ENCODE data around the gene SHD. TPM values are rescaled to one million over a fixed set of nuclear protein-coding genes. Genes with fewer than 3 reads are reported as not detected.

SHD gene
- total and polyA plus RNA-seq, 2 experiments from 2014 or later = 1.8 to 8.0 TPM

DNA sequence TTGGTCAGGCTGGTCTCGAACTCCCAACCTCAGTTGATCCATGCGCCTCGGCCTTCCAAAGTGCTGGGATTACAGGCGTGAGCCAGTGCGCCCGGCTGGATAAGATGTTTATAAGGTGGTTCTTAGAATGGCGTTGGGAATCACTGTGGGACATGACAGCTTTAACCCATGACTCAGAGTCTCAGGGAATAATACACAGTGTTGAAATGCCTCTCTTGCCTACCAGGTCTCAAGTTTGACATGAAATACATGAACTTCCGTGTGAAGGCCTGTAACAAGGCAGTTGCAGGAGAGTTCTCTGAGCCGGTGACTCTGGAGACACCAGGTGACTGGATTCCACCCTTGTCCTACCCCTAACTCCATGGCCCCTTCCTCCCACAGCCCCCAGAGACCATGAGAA, 37.9 kb downstream of the SHD start:
- Mint-ChIP-seq H3K27ac (no peak overlapping the region), H3K27me3 (ENCODE audit: insufficient read depth, low read depth, poor library complexity) (peaks cover 13% of the 10 kb centered on the region), H3K36me3 (ENCODE audit: low read depth) (peaks cover 74% of the 10 kb centered on the region), H3K4me3 (no peak overlapping the region), H3K9me3 (peaks cover 30% of the 10 kb centered on the region), H3K4me1 (no peaks in the 10 kb centered on the region)
- no peak overlapping the region for H3K4me3 ChIP-seq
- H2AFZ ChIP-seq = no peak overlapping the region
- TF ChIP-seq JUNB (IDR thresholded peaks at IDR 0.05; ENCODE audit: unreplicated experiment) (no peak), ZNF114 (CRISPR knock-in tag; IDR thresholded peaks at IDR 0.05) (no peak), NANOG (IDR thresholded peaks at IDR 0.05; ENCODE audit: borderline replicate concordance) (no peak), ZNF331 (CRISPR knock-in tag; IDR thresholded peaks at IDR 0.05; ENCODE audit: low read depth) (no peak)
- H3K36me3 ChIP-seq (ENCODE audit: insufficient read depth) = peaks cover 3% of the 10 kb centered on the region; the same call in 1 of the 2 replicates
- no peaks in the 10 kb centered on the region for H3F3A ChIP-seq (replicated peaks; ENCODE audit: low read depth)
- no peak for ATAC-seq
- no peaks in the 10 kb centered on the region for H3K27me3 ChIP-seq (ENCODE audit: insufficient read depth)
- H3K79me2 ChIP-seq (replicated peaks; ENCODE audit: insufficient read depth) = no peaks in the 10 kb centered on the region
- H3K4me2 ChIP-seq = no peak overlapping the region
- DNase-seq (ENCODE audit: low spot score) = no peak
- no peak overlapping the region for H3K27ac ChIP-seq (ENCODE audit: low read depth)
- H3K4me1 ChIP-seq (ENCODE audit: insufficient read depth) = no peaks in the 10 kb centered on the region
- H3K9me2 ChIP-seq (ENCODE audit: insufficient read depth) = no peaks in the 10 kb centered on the region
- no peaks in the 10 kb centered on the region; the same call in 1 of the 2 replicates for H4K20me1 ChIP-seq (replicated peaks; ENCODE audit: insufficient read depth)

DNA sequence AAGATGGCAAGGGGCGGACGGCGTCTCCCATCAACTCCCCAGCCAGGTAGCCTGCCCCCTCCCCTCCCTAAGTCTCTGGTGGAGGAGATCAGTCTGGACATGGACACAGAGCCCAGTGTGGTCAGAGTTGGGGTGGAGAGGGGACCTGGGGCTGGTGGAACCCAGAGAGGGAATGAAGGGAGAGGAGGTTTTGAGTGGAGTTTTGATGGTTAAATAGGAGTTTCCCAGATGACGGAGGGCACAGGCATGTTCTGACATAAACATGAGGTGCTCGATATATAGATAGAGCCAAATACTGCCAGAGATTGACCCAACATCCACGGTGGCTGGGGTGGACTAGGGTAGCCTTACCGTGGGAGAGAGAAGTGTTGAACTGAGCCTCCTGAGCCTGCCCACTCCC, 39.4 kb downstream of the SHD start:
- peaks cover 77% of the 10 kb centered on the region for H3K36me3 Mint-ChIP-seq (ENCODE audit: low read depth)
- H3K27ac ChIP-seq (ENCODE audit: low read depth) = no peak overlapping the region
- H3K4me3 Mint-ChIP-seq = no peak overlapping the region
- H3K4me2 ChIP-seq = no peak overlapping the region
- peaks cover 13% of the 10 kb centered on the region for H3K27me3 Mint-ChIP-seq (ENCODE audit: insufficient read depth, low read depth, poor library complexity)
- ATAC-seq (no peak), DNase-seq (ENCODE audit: low spot score) (no peak)
- H3K9me2 ChIP-seq (ENCODE audit: insufficient read depth) = no peaks in the 10 kb centered on the region
- H4K20me1 ChIP-seq (replicated peaks; ENCODE audit: insufficient read depth) = no peaks in the 10 kb centered on the region; the same call in 1 of the 2 replicates
- no peaks in the 10 kb centered on the region for H3K79me2 ChIP-seq (replicated peaks; ENCODE audit: insufficient read depth)
- no peak overlapping the region for H3K4me3 ChIP-seq
- peaks cover 30% of the 10 kb centered on the region for H3K9me3 Mint-ChIP-seq
- no peak overlapping the region for H2AFZ ChIP-seq
- no peaks in the 10 kb centered on the region for H3K4me1 Mint-ChIP-seq
- H3K27me3 ChIP-seq (ENCODE audit: insufficient read depth) = no peaks in the 10 kb centered on the region
- H3K27ac Mint-ChIP-seq = no peak overlapping the region
- no peaks in the 10 kb centered on the region for H3F3A ChIP-seq (replicated peaks; ENCODE audit: low read depth)
- H3K4me1 ChIP-seq (ENCODE audit: insufficient read depth) = no peaks in the 10 kb centered on the region
- peaks cover 3% of the 10 kb centered on the region; the same call in 1 of the 2 replicates for H3K36me3 ChIP-seq (ENCODE audit: insufficient read depth)
- TF ChIP-seq, protein P1, sequence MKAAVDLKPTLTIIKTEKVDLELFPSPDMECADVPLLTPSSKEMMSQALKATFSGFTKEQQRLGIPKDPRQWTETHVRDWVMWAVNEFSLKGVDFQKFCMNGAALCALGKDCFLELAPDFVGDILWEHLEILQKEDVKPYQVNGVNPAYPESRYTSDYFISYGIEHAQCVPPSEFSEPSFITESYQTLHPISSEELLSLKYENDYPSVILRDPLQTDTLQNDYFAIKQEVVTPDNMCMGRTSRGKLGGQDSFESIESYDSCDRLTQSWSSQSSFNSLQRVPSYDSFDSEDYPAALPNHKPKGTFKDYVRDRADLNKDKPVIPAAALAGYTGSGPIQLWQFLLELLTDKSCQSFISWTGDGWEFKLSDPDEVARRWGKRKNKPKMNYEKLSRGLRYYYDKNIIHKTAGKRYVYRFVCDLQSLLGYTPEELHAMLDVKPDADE (IDR thresholded peaks at IDR 0.05) = no peak

GRCh38 chr19:4319067-4319718, 40.1 kb downstream of the SHD start:
- Histone ChIP-seq H3K4me3 (no peak overlapping the region), H3K27ac (ENCODE audit: low read depth) (no peak overlapping the region), H3K79me2 (replicated peaks; ENCODE audit: insufficient read depth) (no peaks in the 10 kb centered on the region), H4K20me1 (replicated peaks; ENCODE audit: insufficient read depth) (no peaks in the 10 kb centered on the region; the same call in 1 of the 2 replicates), H3K4me2 (no peak overlapping the region), H3K27me3 (ENCODE audit: insufficient read depth) (no peaks in the 10 kb centered on the region), H3K36me3 (ENCODE audit: insufficient read depth) (peaks cover 3% of the 10 kb centered on the region; the same call in 1 of the 2 replicates), H2AFZ (no peak overlapping the region), H3K4me1 (ENCODE audit: insufficient read depth) (no peaks in the 10 kb centered on the region), H3K9me2 (ENCODE audit: insufficient read depth) (no peaks in the 10 kb centered on the region), H3F3A (replicated peaks; ENCODE audit: low read depth) (no peaks in the 10 kb centered on the region)
- H3K27ac Mint-ChIP-seq = no peak overlapping the region
- peaks cover 13% of the 10 kb centered on the region for H3K27me3 Mint-ChIP-seq (ENCODE audit: insufficient read depth, low read depth, poor library complexity)
- ATAC-seq = no peak
- peaks cover 75% of the 10 kb centered on the region for H3K36me3 Mint-ChIP-seq (ENCODE audit: low read depth)
- peaks cover 30% of the 10 kb centered on the region for H3K9me3 Mint-ChIP-seq
- DNase-seq (ENCODE audit: low spot score) = no peak
- no peaks in the 10 kb centered on the region for H3K4me1 Mint-ChIP-seq
- no peak overlapping the region; the same call in 2 of the 3 replicates for H3K4me3 Mint-ChIP-seq
- TF ChIP-seq EZH2 (IDR thresholded peaks at IDR 0.05; ENCODE audit: low read depth, unreplicated experiment) (no peak), CTCF (conservative IDR thresholded peaks at IDR 0.05; ENCODE audit: low read depth in 2 of 2) (no peak), ZNF331 (CRISPR knock-in tag; IDR thresholded peaks at IDR 0.05; ENCODE audit: low read depth) (no peak), REST (IDR thresholded peaks at IDR 0.05; ENCODE audit: unreplicated experiment) (no peak)
- TF ChIP-seq, protein P1 (IDR thresholded peaks at IDR 0.05) = no peak

Data from GM23338 (cell line).